Muscle layer of duodenum (tissue), 2 donors: ENCODE data around the gene CALHM1.

Source experiments
- H3K27ac ChIP-seq: one replicate; pipeline ENCODE4 v1.7.0; 2013; ENCODE audit warnings: mild to moderate bottlenecking, low read length
- H3K27me3 ChIP-seq: one replicate; pipeline ENCODE4 v1.7.0; 2013; ENCODE audit warnings: low read depth, mild to moderate bottlenecking, control low read depth, low read length
- H3K36me3 ChIP-seq, 2 donors: one replicate each; pipeline ENCODE4 v1.7.0; 2013; ENCODE audit warnings: low read length in 2 of 2, control low read depth in 1 of 2, mild to moderate bottlenecking in 1 of 2; ENCODE audit not compliant: insufficient read depth in 2 of 2, control insufficient read depth in 1 of 2
- H3K4me1 ChIP-seq, 2 donors: one replicate each; pipeline ENCODE4 v1.7.0; 2013; ENCODE audit warnings: low read length in 2 of 2, mild to moderate bottlenecking in 2 of 2, control low read depth in 1 of 2, moderate library complexity in 1 of 2; ENCODE audit not compliant: insufficient read depth in 2 of 2, control insufficient read depth in 1 of 2
- H3K4me3 ChIP-seq, 2 donors: one replicate each; pipeline ENCODE4 v1.7.0; 2013; ENCODE audit warnings: low read length in 2 of 2, low read depth in 1 of 2, mild to moderate bottlenecking in 1 of 2
- H3K9me3 ChIP-seq, 2 donors: one replicate each; pipeline ENCODE4 v1.7.0; 2013; ENCODE audit warnings: low read length in 2 of 2, control low read depth in 1 of 2, mild to moderate bottlenecking in 1 of 2; ENCODE audit not compliant: control insufficient read depth in 1 of 2
- donor health status: healthy.

CALHM1 gene

DNA sequence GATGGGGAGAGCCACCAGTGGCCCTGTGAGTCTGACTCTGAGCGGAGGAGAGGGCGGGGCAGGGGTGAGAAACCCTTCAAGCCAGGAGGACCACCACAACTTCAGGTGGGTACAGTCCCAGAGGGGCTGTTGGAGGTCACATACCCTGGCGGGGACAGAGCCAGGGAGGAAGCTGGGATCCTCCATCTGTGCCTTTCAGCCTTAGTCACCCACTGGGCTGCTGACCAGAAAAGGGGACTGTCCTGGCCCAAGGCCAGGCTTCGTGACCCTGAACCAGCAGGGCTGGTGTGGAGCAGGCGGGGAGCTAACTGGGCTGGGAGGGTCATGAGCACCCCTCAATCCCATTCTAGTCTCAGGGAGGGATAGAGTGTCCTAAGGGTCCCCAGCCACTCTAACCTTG, 21.8 kb upstream of the CALHM1 start:
- Histone ChIP-seq H3K4me3 (no peak overlapping the region), H3K4me1 (peaks cover 0 to 4% of the 10 kb centered on the region in 2 donors), H3K9me3 (no peaks in the 10 kb centered on the region), H3K27me3 (no peaks in the 10 kb centered on the region), H3K27ac (no peak overlapping the region), H3K36me3 (no peaks in the 10 kb centered on the region)

GRCh38 chr10:103479135-103479534, 20.4 kb upstream of the CALHM1 start, which contains the start of gene CALHM3:
TSS of gene CALHM3 (minus strand) at chr10:103479240. CDS start at chr10:103479032, 208 bp downstream.
- Histone ChIP-seq H3K27me3 (no peaks in the 10 kb centered on the region), H3K36me3 (no peaks in the 10 kb centered on the region), H3K4me3 (no peak within 1 kb of the TSS), H3K4me1 (peaks cover 0 to 4% of the 10 kb centered on the region in 2 donors), H3K27ac (no peak within 1 kb of the TSS), H3K9me3 (no peaks in the 10 kb centered on the region)

DNA sequence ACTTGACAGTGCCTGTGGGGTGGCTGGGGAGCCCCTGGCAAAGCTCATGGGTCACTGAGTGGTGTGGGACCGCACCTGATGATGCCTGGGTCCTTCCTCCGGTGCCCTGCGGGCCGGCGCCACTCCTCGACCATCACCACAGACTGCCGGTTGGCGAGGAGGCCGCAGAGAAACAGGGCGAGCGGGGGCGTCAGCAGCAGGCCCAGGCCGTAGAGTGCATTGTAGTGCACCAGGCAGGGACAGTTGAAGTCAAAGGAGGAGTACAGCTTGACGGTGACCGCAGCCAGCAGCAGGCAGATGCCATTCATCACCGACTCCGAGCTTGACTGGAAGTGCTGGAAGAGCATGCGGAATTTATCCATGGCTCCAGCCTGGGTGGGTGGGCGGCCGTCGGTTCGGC, 20.0 kb upstream of the CALHM1 start:
- peaks cover 0 to 4% of the 10 kb centered on the region in 2 donors for H3K4me1 ChIP-seq
- no peaks in the 10 kb centered on the region for H3K27me3 ChIP-seq
- H3K27ac ChIP-seq: no peak overlapping the region
- H3K36me3 ChIP-seq: no peaks in the 10 kb centered on the region
- H3K9me3 ChIP-seq: no peaks in the 10 kb centered on the region
- no peak overlapping the region for H3K4me3 ChIP-seq

GRCh38 chr10:103476046-103476768, 17.5 kb upstream of the CALHM1 start:
- Histone ChIP-seq H3K27ac (no peak overlapping the region), H3K9me3 (no peaks in the 10 kb centered on the region), H3K4me1 (peaks cover 0 to 4% of the 10 kb centered on the region in 2 donors), H3K36me3 (no peaks in the 10 kb centered on the region), H3K27me3 (no peaks in the 10 kb centered on the region), H3K4me3 (no peak overlapping the region)

GRCh38 chr10:103475437-103475836, 16.7 kb upstream of the CALHM1 start:
- H3K4me1 ChIP-seq: peaks cover 0 to 1% of the 10 kb centered on the region in 2 donors
- H3K27me3 ChIP-seq: no peaks in the 10 kb centered on the region
- H3K4me3 ChIP-seq: no peak overlapping the region
- H3K27ac ChIP-seq: no peak overlapping the region
- H3K36me3 ChIP-seq: no peaks in the 10 kb centered on the region
- no peaks in the 10 kb centered on the region for H3K9me3 ChIP-seq

DNA sequence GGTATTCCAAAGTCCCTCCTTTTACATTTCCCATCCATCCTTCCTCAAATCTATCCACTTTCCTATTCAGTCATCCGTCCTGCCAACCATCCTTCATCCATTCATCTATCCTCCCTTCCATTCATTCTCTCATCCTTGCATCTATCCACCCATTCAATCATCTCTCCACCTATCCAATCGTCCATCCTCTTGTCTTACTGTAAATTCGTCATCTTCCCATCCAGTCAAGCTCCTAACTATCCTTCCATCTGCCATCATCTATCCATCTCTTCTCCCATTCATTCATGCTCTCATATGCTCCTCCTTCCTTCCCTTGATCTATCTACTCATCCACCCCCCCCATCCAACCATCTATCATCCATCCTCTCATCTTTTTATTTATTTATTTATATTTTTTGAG, 15.4 kb upstream of the CALHM1 start:
- Histone ChIP-seq H3K27ac (no peak overlapping the region), H3K9me3 (no peaks in the 10 kb centered on the region), H3K36me3 (no peaks in the 10 kb centered on the region), H3K4me1 (no peaks in the 10 kb centered on the region), H3K4me3 (no peak overlapping the region), H3K27me3 (no peaks in the 10 kb centered on the region)

- Histone ChIP-seq H3K36me3 (no peaks in the 10 kb centered on the region), H3K27me3 (no peaks in the 10 kb centered on the region), H3K27ac (no peak overlapping the region), H3K4me1 (no peaks in the 10 kb centered on the region), H3K9me3 (no peaks in the 10 kb centered on the region), H3K4me3 (peak overlapping the region in 1 of 2 donors; percentile 5)
Measured at GRCh38 chr10:103473261-103473671, 14.6 kb upstream of the CALHM1 start.

- H3K4me1 ChIP-seq: no peaks in the 10 kb centered on the region
- H3K36me3 ChIP-seq: no peaks in the 10 kb centered on the region
- no peaks in the 10 kb centered on the region for H3K9me3 ChIP-seq
- H3K27ac ChIP-seq: no peak overlapping the region
- no peaks in the 10 kb centered on the region for H3K27me3 ChIP-seq
- H3K4me3 ChIP-seq: no peak overlapping the region
Measured at GRCh38 chr10:103472005-103472404, 13.3 kb upstream of the CALHM1 start.

DNA sequence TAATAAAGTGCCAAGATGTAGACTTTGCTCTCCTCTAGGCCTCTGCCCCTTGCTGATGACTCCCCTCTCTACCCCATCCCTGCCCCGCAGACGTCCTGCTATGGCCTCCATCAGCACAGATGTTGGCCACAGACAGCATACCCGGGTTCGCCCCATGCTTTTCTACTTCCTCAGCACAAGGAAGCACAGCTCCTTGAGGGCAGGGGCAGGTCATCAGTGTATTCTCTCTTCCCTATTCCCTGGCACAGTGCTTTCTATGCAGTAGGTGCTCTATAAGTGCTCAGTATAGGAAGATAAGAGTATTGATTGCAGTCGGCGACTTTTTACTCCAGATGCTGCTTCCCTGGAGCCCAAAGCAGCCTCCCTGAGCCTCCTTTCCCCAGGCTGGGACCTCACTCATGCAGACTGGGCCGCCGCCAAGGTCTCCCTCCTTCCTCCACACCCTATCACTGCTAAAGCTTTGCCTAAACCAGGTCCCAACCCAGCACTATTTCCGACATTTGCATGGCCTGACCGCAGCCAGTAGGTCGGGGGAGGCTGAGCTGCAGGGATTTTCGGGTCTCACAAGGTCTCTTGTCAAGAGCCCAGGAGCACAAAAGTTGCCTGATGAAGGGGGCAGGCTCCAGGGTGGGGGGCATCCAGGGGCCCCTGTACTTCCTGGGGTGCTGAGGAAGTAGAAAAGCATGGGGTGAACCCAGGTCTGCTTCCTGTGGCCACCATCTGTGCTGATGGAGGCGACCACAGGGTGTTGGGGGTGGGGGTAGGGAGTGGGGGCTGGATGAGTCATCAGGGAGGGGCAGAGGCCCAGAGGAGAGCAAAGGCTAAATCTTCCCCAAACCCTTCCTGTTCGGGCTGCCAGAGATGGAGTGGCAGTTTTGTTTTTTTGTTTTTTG, 12.3 kb upstream of the CALHM1 start:
- no peaks in the 10 kb centered on the region for H3K9me3 ChIP-seq
- no peak overlapping the region for H3K4me3 ChIP-seq
- no peak overlapping the region for H3K27ac ChIP-seq
- H3K36me3 ChIP-seq: no peaks in the 10 kb centered on the region
- H3K4me1 ChIP-seq: no peaks in the 10 kb centered on the region
- no peaks in the 10 kb centered on the region for H3K27me3 ChIP-seq

GRCh38 chr10:103469201-103469600, 10.5 kb upstream of the CALHM1 start:
- no peaks in the 10 kb centered on the region for H3K4me1 ChIP-seq
- H3K27ac ChIP-seq: no peak overlapping the region
- no peaks in the 10 kb centered on the region for H3K9me3 ChIP-seq

DNA sequence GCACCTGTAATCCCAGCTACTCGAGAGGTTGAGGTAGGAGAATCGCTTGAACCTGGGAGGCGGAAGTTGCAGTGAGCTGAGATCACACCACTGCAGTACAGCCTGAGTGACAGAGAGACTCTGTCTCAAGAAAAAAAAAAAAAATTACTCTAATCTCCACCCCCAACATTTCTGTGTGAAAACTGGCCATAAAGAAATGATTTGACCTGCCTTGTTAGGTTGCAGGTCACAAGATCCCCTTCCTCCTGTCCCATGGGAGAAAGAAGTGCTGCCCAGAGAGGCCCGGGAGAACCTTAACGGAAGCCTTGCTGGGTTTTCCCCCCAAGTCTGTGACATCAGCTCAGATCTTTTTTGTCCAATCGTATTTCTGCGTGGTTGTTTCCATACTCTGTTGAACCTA, 8.7 kb upstream of the CALHM1 start:
- Histone ChIP-seq H3K27me3 (no peaks in the 10 kb centered on the region), H3K9me3 (no peaks in the 10 kb centered on the region), H3K4me3 (no peak overlapping the region), H3K27ac (no peak overlapping the region), H3K4me1 (no peaks in the 10 kb centered on the region), H3K36me3 (no peaks in the 10 kb centered on the region)

More at GRCh38 chr10:103469201-103469600, 10.5 kb upstream of the CALHM1 start:
- Histone ChIP-seq H3K27me3 (no peaks in the 10 kb centered on the region), H3K4me3 (no peak overlapping the region), H3K36me3 (no peaks in the 10 kb centered on the region)
